GM23338 (cell line): ENCODE measurements around the gene ACSL6. TPM values are rescaled to one million over a fixed set of nuclear protein-coding genes. Genes with fewer than 3 reads are reported as not detected.
A peak's percentile ranks its signal among the peaks of the same experiment; 100 is the strongest.

Experiments
- ATAC-seq: fragments of 200-7000 bp; cut with Tn5 transposase; 3 replicates; pipeline ENCODE4 v1.9.1; 2020
- DNase-seq: peaks from one replicate; pipeline ENCODE4 v3.0.0-alpha.2; 2015; ENCODE audit warnings: low spot score
- H2AFZ ChIP-seq: fragments of 200-600 bp; sonication (generic); 2 replicates; pipeline ENCODE4 v1.8.0; 2016; ENCODE audit warnings: antibody characterized with exemption, mild to moderate bottlenecking, moderate library complexity
- H3F3A ChIP-seq: fragments of 200-600 bp; sonication (generic); replicated peaks from 2 replicates; pipeline ENCODE4 v1.8.0; 2017; ENCODE audit warnings: antibody characterized with exemption, mixed run types, low read depth
- H3K27ac ChIP-seq: fragments of 200-600 bp; sonication (generic); 2 replicates; pipeline ENCODE4 v1.6.1; 2016; ENCODE audit warnings: low read depth
- H3K27me3 ChIP-seq: fragments of 200-600 bp; sonication (generic); 2 replicates; pipeline ENCODE4 v1.8.0; 2016; ENCODE audit warnings: mild to moderate bottlenecking, mixed run types, moderate library complexity; ENCODE audit not compliant: insufficient read depth
- H3K36me3 ChIP-seq: fragments of 200-600 bp; sonication (generic); 2 replicates; pipeline ENCODE4 v1.8.0; 2016; ENCODE audit warnings: mild to moderate bottlenecking; ENCODE audit not compliant: insufficient read depth
- H3K4me1 ChIP-seq: fragments of 200-600 bp; sonication (generic); 2 replicates; pipeline ENCODE4 v1.8.0; 2016; ENCODE audit warnings: mild to moderate bottlenecking, moderate library complexity; ENCODE audit not compliant: insufficient read depth
- H3K4me2 ChIP-seq: fragments of 200-600 bp; sonication (generic); 2 replicates; pipeline ENCODE4 v1.7.1; 2017; ENCODE audit warnings: mixed run types
- H3K4me3 ChIP-seq: fragments of 200-600 bp; sonication (generic); 2 replicates; pipeline ENCODE4 v1.6.1; 2016; ENCODE audit warnings: mixed run types
- H3K79me2 ChIP-seq: fragments of 200-600 bp; sonication (generic); replicated peaks from 2 replicates; pipeline ENCODE4 v1.8.0; 2017; ENCODE audit warnings: mild to moderate bottlenecking; ENCODE audit not compliant: insufficient read depth
- H3K9me2 ChIP-seq: fragments of 200-600 bp; sonication (generic); 2 replicates; pipeline ENCODE4 v1.8.0; 2017; ENCODE audit not compliant: insufficient read depth
- H4K20me1 ChIP-seq: fragments of 200-600 bp; sonication (generic); replicated peaks from 2 replicates; pipeline ENCODE4 v1.8.0; 2017; ENCODE audit warnings: mild to moderate bottlenecking; ENCODE audit not compliant: insufficient read depth
- H3K27ac Mint-ChIP-seq: 2 replicates; pipeline ENCODE4 v1.8.0; 2020; ENCODE audit warnings: inconsistent platforms, mild to moderate bottlenecking, moderate library complexity, mixed read lengths
- H3K27me3 Mint-ChIP-seq: 3 replicates; pipeline ENCODE4 v1.8.0; 2022; ENCODE audit warnings: low read depth, mild to moderate bottlenecking, moderate library complexity, mixed read lengths, inconsistent platforms; ENCODE audit not compliant: insufficient read depth, poor library complexity
- H3K36me3 Mint-ChIP-seq: 3 replicates; pipeline ENCODE4 v1.8.0; 2021; ENCODE audit warnings: low read depth, mild to moderate bottlenecking, inconsistent platforms, moderate library complexity, mixed read lengths
- H3K4me1 Mint-ChIP-seq: 3 replicates; pipeline ENCODE4 v1.8.0; 2020; ENCODE audit warnings: mild to moderate bottlenecking, inconsistent platforms, mixed read lengths
- H3K4me3 Mint-ChIP-seq: 3 replicates; pipeline ENCODE4 v1.8.0; 2021; ENCODE audit warnings: moderate library complexity, mild to moderate bottlenecking, inconsistent platforms, mixed read lengths
- H3K9me3 Mint-ChIP-seq: 3 replicates; pipeline ENCODE4 v1.8.0; 2020; ENCODE audit warnings: moderate library complexity, mild to moderate bottlenecking, inconsistent platforms, mixed read lengths
- CREB1 ChIP-seq: fragments of 250-450 bp; sonication (Bioruptor Pico); IDR thresholded peaks from 2 replicates; pipeline ENCODE4 v1.5.0; 2020; ENCODE audit warnings: low read depth, mild to moderate bottlenecking, moderate library complexity
- EZH2phosphoT487 ChIP-seq: fragments of 200-600 bp; sonication (generic); IDR thresholded peaks from one replicate; pipeline ENCODE4 v1.8.1; 2018; ENCODE audit warnings: antibody characterized with exemption; ENCODE audit not compliant: unreplicated experiment
- NANOG ChIP-seq: IDR thresholded peaks from 2 replicates; pipeline ENCODE4 v1.6.1; 2016; ENCODE audit warnings: antibody characterized with exemption, borderline replicate concordance
- POLR2AphosphoS5 ChIP-seq: IDR thresholded peaks from 2 replicates; pipeline ENCODE4 v1.6.1; 2016; ENCODE audit warnings: antibody characterized with exemption, low read depth
- ZNF114 ChIP-seq: fragments of 250-450 bp; sonication (Bioruptor Pico); IDR thresholded peaks from 2 replicates; pipeline ENCODE4 v1.5.0; 2020; ENCODE audit warnings: mild to moderate bottlenecking, moderate library complexity
- ZNF331 ChIP-seq: fragments of 250-450 bp; sonication (Bioruptor Pico); IDR thresholded peaks from 2 replicates; pipeline ENCODE4 v1.5.0; 2020; ENCODE audit warnings: low read depth, mild to moderate bottlenecking, moderate library complexity
- ZNF462 ChIP-seq: fragments of 250-450 bp; sonication (Bioruptor Pico); IDR thresholded peaks from 2 replicates; pipeline ENCODE4 v1.5.0; 2020; ENCODE audit warnings: mild to moderate bottlenecking, moderate library complexity
- polyA plus RNA-seq: library from polyadenylated mRNA; unstranded; fragments of >200 nt; fragmentation: Nextera tagmentation; extraction: Ambion mirVana; gene quantifications from 2 replicates; pipeline ENCODE4 v1.2.1, GENCODE V29; 2016
- total RNA-seq: library from RNA; depleted of rRNA; stranded (reverse); fragments of >200 nt; shearing (Covaris generic); gene quantifications from 2 replicates; pipeline ENCODE4 v1.2.3, GENCODE V29; 2014

ACSL6 gene
- total and polyA plus RNA-seq, 2 experiments from 2014 or later, result 0.76 to 3.6 TPM

- TF ChIP-seq ZNF462 (CRISPR knock-in tag), result no peak
- TF ChIP-seq EZH2phosphoT487, result no peak
- TF ChIP-seq POLR2AphosphoS5, result no peak
Observed at GRCh38 chr5:131947445-131947844, 64.0 kb downstream of the ACSL6 start (continued).

GRCh38 chr5:131945551-131946168 lies 65.8 kb downstream of the ACSL6 start, which contains the start of gene MEIKIN:
TSS of gene MEIKIN (minus strand) at chr5:131945663. CDS start at chr5:131945505, 158 bp downstream.
- no peak within 1 kb of the TSS for H3K4me3 Mint-ChIP-seq
- no peak within 1 kb of the TSS for H3K27ac Mint-ChIP-seq
- H3K27ac ChIP-seq, result no peak within 1 kb of the TSS; the same call in 1 of the 2 replicates
- ATAC-seq, result peak; percentile 25
- H3K36me3 ChIP-seq, result no peaks in the 10 kb centered on the region
- no peaks in the 10 kb centered on the region for H3F3A ChIP-seq
- H3K4me2 ChIP-seq, result no peak within 1 kb of the TSS
- H4K20me1 ChIP-seq, result no peaks in the 10 kb centered on the region
- no peak for DNase-seq
- peak within 1 kb of the TSS; percentile 94 for H2AFZ ChIP-seq
- no peaks in the 10 kb centered on the region for H3K36me3 Mint-ChIP-seq
- H3K4me1 ChIP-seq, result no peaks in the 10 kb centered on the region
- H3K9me3 Mint-ChIP-seq, result no peaks in the 10 kb centered on the region
- no peaks in the 10 kb centered on the region for H3K27me3 ChIP-seq
- no peaks in the 10 kb centered on the region for H3K79me2 ChIP-seq
- H3K27me3 Mint-ChIP-seq, result peaks cover 5% of the 10 kb centered on the region
- no peaks in the 10 kb centered on the region for H3K4me1 Mint-ChIP-seq
- H3K9me2 ChIP-seq, result no peaks in the 10 kb centered on the region
- H3K4me3 ChIP-seq, result no peak within 1 kb of the TSS
- no peak for TF ChIP-seq ZNF462 (CRISPR knock-in tag)
- TF ChIP-seq ZNF331, result no peak
- no peak for TF ChIP-seq CREB1 (CRISPR knock-in tag)
- no peak for TF ChIP-seq ZNF114 (CRISPR knock-in tag)
- TF ChIP-seq EZH2phosphoT487, result no peak
- no peak for TF ChIP-seq NANOG
- TF ChIP-seq POLR2AphosphoS5, result no peak
